ENCODE data around the gene FBXL17.
"Not testable (repeated sequence)": the region's sequence is repeated elsewhere in the genome, so short reads cannot be mapped to it uniquely, and the experiment has no call there.

Gene FBXL17

DNA sequence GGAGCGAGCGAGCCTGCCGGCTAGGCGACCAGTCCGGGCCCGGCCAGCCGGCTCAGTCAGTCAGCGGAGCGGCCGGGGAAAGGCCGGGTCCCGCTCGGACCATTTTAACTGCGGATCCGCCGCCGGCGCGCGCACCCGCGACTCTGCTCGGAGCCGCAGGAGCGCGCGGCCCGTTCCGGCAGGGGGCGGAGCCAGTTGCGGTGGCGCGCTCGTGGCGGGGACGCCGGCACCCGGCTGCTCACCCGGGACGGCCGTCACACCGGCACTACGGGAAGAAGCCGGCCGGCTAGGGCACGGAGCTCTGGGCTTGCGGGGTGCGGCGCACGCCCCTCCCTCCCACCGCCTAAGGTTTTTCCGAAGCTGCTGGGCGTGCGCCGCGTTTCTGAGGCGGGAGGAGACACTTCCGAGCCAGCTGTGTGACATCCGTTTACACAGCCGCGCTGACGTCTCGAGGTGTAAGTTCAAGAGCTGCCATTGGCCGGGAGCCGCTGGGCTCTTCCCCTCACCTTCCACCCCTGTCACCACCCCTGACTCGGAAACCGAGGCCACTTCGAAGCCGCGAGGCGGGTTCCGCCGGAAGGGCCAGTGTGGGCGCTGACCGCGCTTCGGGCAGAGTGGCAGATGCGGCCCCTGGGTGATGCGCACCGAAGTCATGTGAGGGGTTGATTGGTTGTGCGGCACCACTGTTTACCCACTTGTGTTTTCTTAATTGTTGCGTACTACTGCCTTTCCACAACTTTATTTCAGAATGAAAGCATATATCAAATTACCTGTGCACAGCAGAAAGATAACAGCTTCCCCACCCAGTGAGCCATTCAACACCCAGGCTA is at the start of gene FBXL17:
Gene FBXL17, minus strand, starts transcription at position 145 of the 830 bp plus-strand sequence.
- DNase-seq (ENCODE audit: low spot score) = peak; percentile 93

DNA sequence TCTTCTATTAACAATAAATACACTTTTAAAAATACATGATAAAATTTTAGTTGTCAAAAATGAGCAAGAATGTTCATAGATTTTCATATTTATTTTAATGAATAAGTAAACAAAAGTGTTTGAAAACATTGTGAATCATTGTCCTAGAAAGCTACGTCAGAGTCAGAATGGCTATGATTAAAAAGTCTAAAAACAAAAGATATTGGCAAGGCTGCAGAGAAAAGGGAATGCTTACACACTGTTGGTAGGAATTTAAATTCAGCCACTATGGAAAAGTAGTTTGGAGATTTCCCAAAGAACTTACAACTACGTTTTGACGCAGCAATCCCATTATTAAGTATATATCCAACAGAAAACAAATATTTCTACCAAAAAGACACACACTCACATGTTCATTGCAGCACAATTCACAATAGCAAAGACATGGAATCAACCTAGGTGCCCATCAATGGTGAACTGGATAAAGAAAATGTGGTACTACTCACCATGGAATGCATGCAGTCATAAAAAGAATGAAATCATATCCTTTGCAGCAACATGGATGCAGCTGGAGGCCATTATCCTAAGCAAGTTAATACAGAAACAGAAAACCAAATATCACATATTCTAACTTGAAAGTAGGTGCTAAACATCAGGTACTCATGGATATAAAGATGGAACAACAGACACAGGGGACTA is 49.2 kb upstream of the FBXL17 start:
- no peak for DNase-seq (ENCODE audit: low spot score)

DNA sequence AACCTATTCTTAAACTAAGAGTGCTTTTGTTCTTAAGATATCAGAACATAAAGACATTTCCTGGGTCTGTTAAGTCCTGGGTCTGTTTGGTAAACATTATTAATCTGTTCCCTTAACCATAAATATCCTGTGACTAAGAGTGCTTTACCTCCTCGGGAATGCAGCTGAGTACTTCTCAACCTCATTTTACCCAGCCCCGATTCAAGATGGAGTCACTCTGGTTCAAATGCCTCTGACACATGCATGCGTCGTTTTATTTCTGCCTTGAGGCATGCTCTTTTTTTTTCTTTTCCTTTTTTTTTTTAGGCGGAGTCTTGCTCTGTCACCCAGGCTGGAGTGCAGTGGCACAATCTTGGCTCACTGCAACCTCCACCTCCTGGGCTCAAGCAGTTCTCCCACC is 39.8 kb upstream of the FBXL17 start:
- DNase-seq (ENCODE audit: low spot score) = no peak

DNA sequence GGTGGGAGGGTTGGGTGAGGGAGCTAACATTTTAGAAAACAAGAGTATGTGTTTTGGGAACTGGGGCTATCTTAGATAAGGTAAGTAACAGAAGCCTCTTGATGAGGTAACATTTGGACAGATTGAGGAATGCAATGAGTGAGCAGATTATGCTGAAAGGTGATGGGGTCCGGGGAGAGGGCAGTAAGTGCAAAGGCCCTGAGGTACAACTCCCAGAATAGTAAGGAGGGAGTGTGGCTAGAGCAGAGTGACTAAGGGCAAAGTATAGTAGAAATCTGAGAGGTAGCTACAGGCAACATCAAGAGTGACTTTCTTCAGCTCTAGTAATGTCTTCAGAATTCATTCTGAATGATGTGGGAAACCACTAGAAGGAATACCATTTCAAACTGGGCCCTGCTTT is 38.9 kb upstream of the FBXL17 start:
- DNase-seq (ENCODE audit: low spot score) = no peak

DNA sequence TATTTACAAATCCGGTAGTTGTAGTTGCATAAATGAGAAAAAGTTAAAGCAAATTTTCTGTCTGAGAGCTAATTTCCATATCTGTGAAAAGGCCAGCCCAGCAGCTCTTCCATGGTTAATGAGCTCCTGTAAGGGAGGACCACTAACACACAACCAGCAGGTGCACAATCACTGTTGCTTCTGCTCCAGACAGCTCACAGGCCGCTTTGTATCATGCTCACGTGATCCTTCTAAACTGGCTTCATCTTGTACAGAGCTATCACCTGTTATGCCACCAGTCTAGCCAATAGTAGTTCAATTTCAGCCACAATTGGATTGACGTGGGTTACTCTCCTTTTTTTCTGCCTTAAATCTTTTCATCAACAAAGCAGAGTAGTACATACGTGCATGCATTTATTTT is 38.3 kb upstream of the FBXL17 start:
- DNase-seq (ENCODE audit: low spot score) = no peak

DNA sequence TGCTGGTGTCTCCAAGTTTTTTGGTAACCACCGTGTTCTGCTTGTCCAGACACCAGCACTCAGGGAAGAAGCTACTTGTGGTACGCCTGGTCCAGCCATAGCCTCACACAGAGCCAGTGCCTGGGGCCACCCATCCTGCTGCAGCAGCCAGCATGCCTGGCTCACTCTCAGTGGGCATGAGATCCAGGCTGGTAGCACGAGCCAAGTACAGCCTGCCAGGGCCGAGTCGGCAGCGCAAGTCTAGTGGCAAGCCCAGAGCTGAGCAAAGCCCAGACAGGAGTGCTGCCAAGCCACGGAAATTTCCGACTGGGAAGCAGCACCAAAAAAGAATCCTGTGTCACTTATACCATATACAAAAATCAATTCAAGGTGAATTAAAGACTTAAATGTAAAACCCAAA is 36.3 kb upstream of the FBXL17 start:
- DNase-seq (ENCODE audit: low spot score) = peak; percentile 84

DNA sequence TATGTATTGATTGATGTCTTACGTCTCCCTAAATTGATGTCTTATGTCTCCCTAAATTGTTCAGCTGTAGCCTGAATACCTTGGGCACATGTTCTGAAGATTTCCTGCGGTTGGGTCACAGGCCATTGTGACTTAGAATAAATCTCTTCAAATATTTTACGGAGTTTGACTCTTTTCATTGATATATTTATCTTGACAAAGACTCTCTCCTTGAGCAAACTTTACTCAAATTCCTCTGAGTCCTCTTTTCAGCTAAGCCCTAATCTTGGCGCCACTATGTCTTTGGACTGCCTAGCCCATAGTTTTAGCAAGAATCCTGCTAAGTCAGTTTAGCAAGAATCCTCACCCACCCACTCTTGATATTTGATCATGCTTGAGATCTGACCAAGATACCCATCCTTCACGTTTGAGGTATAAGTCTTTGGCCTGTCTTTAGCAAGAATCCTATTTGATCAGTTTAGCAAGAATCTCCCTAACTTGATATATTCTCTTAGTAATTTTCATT is 35.3 kb upstream of the FBXL17 start:
- no peak for DNase-seq (ENCODE audit: low spot score)

DNA sequence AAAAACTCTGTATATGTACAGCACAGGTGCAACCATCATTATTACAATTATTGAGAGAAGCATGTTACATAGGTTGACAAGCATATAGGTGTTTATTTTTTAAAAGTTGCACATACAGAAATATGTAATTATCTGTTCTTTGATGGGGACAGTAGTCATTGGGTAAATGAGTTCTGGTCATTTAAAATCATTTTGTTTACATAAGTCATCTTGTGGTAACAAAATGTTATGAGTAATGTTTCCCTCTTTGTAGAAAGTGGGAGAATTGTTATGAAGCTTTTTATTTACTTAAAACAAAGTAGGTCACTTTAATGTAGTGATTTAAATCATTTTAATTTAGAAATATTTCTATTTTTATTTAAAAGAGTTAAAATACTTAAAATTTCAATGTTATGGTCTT is 33.8 kb upstream of the FBXL17 start:
- no peak for DNase-seq (ENCODE audit: low spot score)

DNA sequence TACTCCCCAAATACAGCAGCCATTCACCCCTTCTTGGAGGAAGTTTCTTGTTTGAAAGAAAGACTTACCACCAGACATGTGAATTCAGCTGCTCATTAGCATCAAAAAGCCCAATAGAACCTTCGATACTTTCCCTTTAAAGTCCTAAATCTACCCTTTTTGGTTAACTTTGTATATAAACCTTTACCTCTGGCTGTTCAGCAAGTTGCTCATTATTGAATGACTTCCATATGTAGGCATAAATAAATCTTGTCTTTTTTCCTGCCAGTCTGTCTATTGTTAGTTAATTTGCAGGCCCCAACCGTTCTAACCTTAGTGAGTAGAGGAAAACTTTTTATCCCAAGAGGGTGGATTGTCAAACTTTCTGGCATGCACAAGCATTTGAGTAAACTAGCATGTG is 27.9 kb upstream of the FBXL17 start:
- DNase-seq (ENCODE audit: low spot score) = no peak

DNA sequence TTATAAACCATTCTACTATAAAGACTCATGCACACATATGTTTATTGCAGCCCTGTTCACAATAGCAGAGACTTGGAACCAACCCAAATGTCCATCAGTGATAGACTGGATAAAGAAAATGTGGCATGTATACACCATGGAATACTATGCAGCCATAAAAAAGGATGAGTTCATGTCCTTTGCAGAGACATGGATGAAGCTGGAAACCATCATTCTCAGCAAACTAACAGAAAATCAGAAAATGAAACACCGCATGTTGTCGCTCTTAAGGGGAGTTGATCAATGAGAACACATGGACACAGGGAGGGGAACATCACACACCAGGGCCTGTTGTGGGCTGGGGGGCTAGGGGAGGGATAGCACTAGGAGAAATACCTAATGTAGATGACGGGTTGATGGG is 23.3 kb upstream of the FBXL17 start:
- DNase-seq (ENCODE audit: low spot score) = not testable (repeated sequence)

DNA sequence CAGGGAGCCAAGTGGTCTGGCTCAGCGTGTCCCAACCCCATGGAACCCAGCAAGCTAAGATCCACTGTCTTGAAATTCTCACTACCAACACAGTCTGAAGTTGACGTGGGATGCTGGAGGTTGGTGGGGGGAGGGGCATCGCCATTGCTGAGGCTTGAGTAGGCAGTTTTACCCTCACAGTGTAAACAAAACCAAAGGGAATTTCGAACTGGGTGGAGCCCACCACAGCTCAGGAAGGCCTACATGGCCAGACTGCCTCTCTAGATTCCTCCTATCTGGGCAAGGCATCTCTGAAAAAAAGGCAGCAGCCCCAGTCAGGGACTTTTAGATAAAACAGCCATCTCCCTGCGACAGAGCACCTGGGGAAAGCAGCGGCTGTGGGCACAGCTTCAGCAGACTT is 17.1 kb upstream of the FBXL17 start:
- DNase-seq (ENCODE audit: low spot score) = no peak

DNA sequence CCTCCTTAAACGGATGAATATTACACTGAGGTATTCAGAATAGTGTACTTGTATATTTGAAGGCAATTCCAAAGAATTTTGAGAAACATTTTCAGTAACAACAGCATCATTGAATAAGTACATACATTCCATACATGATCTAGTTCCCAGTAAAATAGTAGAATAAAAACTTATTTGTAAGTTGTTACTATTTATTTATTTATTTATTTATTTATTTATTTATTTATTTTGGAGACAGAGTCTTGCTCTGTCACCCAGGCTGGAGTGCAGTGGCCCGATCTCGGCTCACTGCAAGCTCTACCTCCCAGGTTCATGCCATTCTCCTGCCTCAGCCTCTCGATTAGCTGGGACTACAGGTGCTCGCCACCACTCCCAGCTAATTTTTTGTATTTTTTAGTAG is 14.9 kb upstream of the FBXL17 start:
- not testable (repeated sequence) for DNase-seq (ENCODE audit: low spot score)

DNA sequence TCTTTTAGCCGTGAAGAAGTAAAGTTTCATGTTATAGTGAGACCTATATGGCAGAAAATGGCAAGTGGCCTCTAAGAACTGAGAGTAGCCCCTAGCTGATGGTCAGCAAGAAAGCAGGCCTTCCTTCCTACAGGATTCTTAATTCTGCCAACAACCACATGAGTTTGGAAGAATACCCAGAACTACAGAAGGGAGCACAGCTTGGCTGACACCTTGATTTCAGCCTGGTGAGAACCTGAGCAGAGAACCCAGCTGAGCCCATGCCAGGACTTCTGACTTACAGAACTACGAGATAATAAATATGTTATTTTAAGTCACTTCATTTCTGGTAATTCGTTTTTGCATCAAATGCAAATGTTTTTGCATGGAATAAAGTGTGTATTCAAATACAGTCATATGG is 5.9 kb upstream of the FBXL17 start:
- no peak for DNase-seq (ENCODE audit: low spot score)

DNA sequence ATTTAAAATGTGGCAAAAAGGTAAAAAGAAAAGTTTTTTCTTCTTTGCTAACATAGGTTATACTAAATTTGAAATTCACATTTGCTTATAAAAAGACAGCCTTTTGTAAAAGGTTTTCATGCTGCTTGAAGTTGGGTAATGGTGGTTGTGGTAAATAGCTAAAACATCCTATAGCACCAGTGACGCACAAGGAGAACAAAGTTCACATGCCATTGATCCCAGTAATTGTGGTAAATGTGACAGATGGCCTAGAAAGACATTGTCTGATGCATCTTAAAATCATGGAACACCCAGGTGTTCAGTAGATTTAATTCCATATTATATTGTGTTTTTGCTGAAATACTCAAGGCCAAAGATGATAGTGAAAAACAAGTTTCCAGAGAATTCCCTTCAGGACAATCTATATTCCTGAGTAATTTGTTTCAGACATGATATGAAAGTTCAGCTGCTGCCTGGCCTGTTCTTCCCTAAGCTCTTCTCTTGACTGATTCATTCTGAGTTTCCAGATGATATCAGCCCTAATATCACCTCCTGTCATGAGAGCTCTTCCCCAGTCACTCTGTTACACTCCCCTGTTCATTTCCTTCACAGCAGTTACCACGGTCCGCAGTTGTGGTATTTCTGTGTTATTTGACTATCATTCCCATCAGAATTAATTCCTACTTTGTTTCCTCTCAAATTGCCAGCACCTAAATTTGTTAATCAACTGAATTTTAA is 4.6 kb upstream of the FBXL17 start:
- DNase-seq (ENCODE audit: low spot score) = no peak

DNA sequence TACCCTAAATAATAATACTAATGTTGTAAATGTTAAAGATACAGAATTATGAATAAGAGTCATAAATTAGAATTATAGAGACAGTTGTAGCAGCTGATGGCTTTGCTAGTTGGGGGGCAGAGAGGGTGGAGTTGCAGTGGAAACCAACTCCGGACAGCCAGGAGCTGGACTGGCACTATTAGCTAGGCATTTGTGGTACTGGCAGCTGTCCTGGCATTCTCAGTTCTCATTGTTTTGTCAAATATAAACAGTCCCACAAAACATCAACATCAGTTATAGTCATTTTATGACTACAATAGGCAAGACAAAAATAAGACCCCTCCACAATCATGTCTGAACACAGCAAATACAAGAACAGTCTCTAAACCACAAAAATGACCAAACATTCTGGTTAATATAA is 2.8 kb upstream of the FBXL17 start:
- DNase-seq (ENCODE audit: low spot score) = no peak

DNA sequence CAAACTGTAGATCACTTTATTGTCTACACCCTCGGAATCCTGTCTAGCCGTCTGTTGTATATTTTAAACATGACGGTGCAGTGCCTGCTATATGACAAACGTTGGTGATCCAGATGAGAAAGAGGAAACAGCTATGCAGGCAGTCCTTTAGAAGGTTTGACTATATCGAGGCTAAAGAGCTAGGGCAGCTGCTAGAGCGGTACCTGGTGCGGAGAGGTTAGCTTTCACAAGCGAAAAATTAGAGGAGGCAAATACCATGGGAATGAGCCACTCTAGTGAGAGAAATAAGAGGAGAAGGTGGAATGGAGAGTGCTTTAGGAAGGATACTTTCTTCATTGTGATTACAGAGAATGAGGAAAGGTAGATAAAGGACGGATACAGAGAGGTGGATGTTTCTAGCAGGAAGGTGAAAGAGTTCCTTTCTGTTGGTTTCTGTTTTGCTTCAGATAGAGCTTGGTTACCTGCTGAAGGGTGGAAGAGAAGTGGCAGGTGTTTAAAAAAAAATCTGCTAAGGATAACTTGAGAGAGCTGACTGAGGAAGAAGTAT is 959 bp upstream of the FBXL17 start:
- DNase-seq (ENCODE audit: low spot score) = no peak

DNA sequence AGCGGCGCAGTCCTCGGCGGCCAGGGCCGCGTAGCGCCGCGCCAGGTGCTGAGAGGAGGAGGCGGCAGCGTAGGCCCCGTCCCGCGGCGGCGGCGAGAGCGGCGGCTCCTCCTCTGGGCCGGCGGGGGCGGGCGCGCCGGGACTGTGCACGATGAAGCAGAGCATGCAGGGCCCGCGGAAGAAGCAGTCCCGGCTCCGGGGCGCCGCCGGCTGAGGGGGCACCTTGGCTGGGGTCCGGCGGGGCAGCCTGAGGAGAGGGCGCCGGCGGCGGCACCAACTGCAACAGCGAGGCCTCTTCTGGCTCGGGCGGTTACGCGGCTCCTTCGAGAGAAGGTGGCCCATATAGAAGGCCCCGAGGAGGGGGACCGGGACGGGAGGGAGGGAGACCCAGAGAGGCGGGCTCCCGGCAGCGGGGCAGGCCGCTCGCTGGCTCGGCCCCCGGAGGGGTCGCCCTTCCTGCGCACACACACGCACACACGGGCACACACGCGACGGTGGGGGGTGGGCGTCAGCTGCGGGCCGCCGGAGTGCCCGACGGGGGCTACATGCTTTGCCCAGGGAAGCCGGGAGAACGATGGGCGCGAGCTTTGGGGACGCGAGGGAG is 446 bp downstream of the FBXL17 start:
- peak; percentile 76 for DNase-seq (ENCODE audit: low spot score)

DNA sequence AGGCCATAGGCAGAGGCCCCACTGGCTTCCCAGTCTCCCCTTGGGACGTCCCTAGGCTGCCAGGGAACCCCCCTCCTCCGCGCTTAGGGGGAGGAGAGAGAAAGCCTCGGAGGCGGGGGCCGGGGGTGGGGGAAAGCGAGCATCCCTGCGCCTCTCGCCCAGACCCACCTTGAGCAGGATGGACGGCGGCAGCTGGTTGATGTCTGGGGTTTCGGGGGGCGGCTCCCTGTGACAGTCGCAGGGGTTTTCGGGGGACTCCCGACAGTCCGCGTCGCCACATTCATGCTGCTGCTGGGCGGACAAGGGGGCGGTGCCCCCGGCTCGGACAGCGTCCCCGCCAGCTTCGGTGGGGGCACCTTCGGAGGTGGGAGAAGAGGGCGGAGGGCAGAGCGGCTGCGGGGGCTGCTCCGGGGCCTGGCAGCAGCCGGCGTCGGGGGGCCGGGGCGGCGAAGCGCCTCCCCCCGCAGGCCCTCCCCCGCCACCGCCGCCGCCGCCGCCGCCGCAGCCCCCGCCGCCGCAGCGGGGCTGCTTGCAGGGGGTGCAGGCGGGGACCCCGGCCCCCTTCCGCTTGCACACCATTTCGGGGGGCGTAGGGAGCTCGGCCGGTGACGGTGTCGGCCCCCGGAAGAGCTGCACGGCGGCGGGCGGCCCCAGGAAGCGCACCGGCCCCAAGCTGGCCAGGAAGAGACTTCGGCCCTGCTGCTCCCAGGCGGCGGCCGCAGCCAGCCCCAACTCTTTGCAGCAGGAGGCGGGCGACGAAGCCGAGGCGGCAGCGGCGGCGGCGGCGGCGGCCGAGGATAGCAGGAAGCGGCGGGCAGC is 1.2 kb downstream of the FBXL17 start:
- DNase-seq (ENCODE audit: low spot score) = peak; percentile 36

DNA sequence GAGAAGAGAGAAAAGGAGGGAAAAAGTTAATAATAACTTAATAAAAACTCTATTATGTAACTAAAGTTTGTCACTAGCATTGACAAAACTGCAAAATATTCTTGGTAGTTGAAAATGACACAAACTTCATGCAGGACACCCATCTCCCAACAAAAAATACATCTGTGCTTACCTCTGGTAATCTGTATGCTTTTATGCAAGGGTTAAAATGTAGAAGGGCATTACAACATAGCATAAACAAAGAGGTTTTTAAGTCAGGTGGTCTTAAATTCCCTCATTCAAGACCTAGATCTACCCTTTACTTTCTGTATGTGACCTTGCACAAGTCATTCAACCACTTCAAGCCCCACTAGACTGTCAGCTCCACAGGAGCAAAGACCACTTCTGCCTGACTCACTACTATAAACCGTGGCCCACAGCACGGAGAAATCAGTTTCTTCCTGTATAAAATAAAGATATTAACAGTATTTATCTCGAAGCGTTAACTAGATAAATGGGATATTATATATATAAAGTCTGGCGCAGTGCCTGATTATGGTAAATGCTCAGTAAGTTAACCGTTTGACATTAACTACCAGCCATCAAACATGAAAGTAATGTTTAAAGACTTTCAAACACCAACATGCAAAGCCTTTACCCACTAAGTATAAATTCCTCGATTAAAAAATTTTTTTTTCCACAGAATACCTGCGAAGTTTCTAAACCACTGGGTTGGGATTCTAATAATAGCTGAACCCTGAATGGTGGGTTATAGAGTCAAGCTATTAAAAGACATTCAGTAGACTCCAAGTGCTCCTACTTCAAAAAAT is 2.0 kb downstream of the FBXL17 start:
- DNase-seq (ENCODE audit: low spot score) = peak; percentile 4

DNA sequence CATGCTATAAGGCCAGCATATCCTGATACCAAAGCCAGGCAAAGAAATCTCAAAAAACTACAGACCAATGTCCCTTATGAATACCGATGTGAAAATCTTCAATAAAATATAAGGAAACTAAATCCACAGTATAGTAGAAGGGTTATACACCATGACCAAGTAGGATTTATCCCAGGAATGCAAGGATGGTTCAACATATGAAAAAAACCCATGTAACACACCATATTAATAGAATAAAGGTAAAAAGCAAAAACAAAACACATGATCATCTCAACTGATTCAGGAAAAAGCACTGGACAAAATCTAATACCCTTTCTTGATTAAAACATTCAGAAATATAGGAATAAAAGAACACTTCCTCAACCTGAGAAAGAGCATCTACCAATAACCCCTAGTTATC is 6.1 kb downstream of the FBXL17 start:
- no peak for DNase-seq (ENCODE audit: low spot score)

Data from Ammon's horn (tissue), 1 donor.